K562 (cell line): ENCODE data around the gene S100A8. TPM values are rescaled to one million over a fixed set of nuclear protein-coding genes. Genes with fewer than 3 reads are reported as not detected.

Experiments
- ARHGAP35 ChIP-seq: fragments of 450-650 bp; IDR thresholded peaks from 2 replicates; pipeline ENCODE4 v1.6.1; 2018; ENCODE audit not compliant: partially characterized antibody
- CHD4 ChIP-seq: fragments of 200-600 bp; sonication (generic); IDR thresholded peaks from 3 replicates; pipeline ENCODE4 v1.6.1; 2012; ENCODE audit warnings: low read depth, mild to moderate bottlenecking, mixed read lengths, low read length, inconsistent platforms; ENCODE audit not compliant: insufficient read depth, insufficient replicate concordance, poor library complexity, severe bottlenecking
- HDAC3 ChIP-seq: fragments of 450-650 bp; IDR thresholded peaks from 2 replicates; pipeline ENCODE4 v1.6.1; 2018; ENCODE audit warnings: borderline replicate concordance, mild to moderate bottlenecking, moderate library complexity; ENCODE audit not compliant: partially characterized antibody
- IFI16 ChIP-seq: fragments of 250-450 bp; sonication (Bioruptor Pico); IDR thresholded peaks from 2 replicates; pipeline ENCODE4 v2.1.2; 2022; ENCODE audit warnings: mild to moderate bottlenecking, inconsistent platforms
- L3MBTL2 ChIP-seq: fragments of 450-650 bp; IDR thresholded peaks from 2 replicates; pipeline ENCODE4 v1.6.1; 2016; ENCODE audit warnings: mild to moderate bottlenecking, moderate library complexity
- MAFG ChIP-seq: fragments of 450-650 bp; conservative IDR thresholded peaks from 2 replicates; pipeline ENCODE4 v1.6.1; 2016; ENCODE audit warnings: missing genetic modification characterization, missing compliant biosample characterization
- MTF1 ChIP-seq: fragments of 250-450 bp; sonication (Bioruptor Pico); IDR thresholded peaks from 2 replicates; pipeline ENCODE4 v1.9.0; 2021; ENCODE audit warnings: moderate library complexity, mild to moderate bottlenecking, inconsistent platforms, borderline replicate concordance
- PTTG1 ChIP-seq: fragments of 450-650 bp; IDR thresholded peaks from 2 replicates; pipeline ENCODE4 v1.6.1; 2016; ENCODE audit warnings: low read depth, mild to moderate bottlenecking, missing genetic modification characterization, missing compliant biosample characterization
- SIN3B ChIP-seq: fragments of 450-650 bp; IDR thresholded peaks from 2 replicates; pipeline ENCODE4 v1.6.1; 2017; ENCODE audit warnings: low read depth, mild to moderate bottlenecking, moderate library complexity
- TAF1 ChIP-seq: IDR thresholded peaks from 2 replicates; pipeline ENCODE4 v1.6.1; 2011; ENCODE audit warnings: mild to moderate bottlenecking, low read length, moderate library complexity; ENCODE audit not compliant: insufficient read depth, control insufficient read depth, severe bottlenecking; ENCODE audit errors: extremely low read depth
- XRCC4 ChIP-seq: IDR thresholded peaks from one replicate; pipeline ENCODE4 v1.6.1; 2011; ENCODE audit not compliant: insufficient read depth, insufficient read length; ENCODE audit errors: extremely low read depth
- ZNF143 ChIP-seq: sonication (generic); formaldehyde crosslinking; IDR thresholded peaks from 2 replicates; pipeline ENCODE4 v1.9.0; 2022; ENCODE audit warnings: mild to moderate bottlenecking, missing genetic modification reagents
- ZNF354B ChIP-seq: fragments of 250-450 bp; sonication (Bioruptor Pico); IDR thresholded peaks from 2 replicates; pipeline ENCODE4 v1.4.0; 2020
- ZNF699 ChIP-seq: fragments of 250-450 bp; sonication (Bioruptor Pico); IDR thresholded peaks from 2 replicates; pipeline ENCODE4 v1.8.0; 2021; ENCODE audit warnings: mild to moderate bottlenecking, moderate library complexity; ENCODE audit not compliant: insufficient replicate concordance
- ZNF778 ChIP-seq: fragments of 450-650 bp; formaldehyde crosslinking; IDR thresholded peaks from 2 replicates; pipeline ENCODE4 v1.4.0; 2020; ENCODE audit warnings: mild to moderate bottlenecking, moderate library complexity
- polyA plus RNA-seq, 8 experiments: library from polyadenylated mRNA; depleted of rRNA in 4 of 8; stranded (reverse) in 5 of 8; unstranded in 3 of 8; fragments of >200 nt; fragmentation: Nextera tagmentation in 2 of 8; fragmentation: Illumina TruSeq in 1 of 8; extraction: Ambion mirVana in 2 of 8; extraction: Trizol in 1 of 8; gene quantifications; 2 replicates each; pipeline versions ENCODE4 v1.2.1 to v1.2.3, GENCODE V29; 2011 to 2014; ENCODE audit warnings: inconsistent platforms in 1 of 8, missing spikeins in 1 of 8
- total RNA-seq, 7 experiments: library from RNA; depleted of rRNA in 6 of 7; stranded (reverse); fragments of >200 nt in 6 of 7; fragmentation: Illumina TruSeq in 2 of 7; extraction: Trizol in 2 of 7; gene quantifications; 2 replicates each; pipeline versions ENCODE4 v1.2.1 to v1.2.3, GENCODE V29; 2011 to 2021; ENCODE audit warnings: low replicate concordance in 1 of 7
- TF ChIP-seq, protein P1 (sequence below): fragments of 450-650 bp; IDR thresholded peaks from 2 replicates; pipeline ENCODE4 v1.7.1; 2018; ENCODE audit warnings: mild to moderate bottlenecking, low read depth; ENCODE audit not compliant: partially characterized antibody
- TF ChIP-seq, protein P2 (sequence below): fragments of 250-450 bp; sonication (Bioruptor Pico); IDR thresholded peaks from 2 replicates; pipeline ENCODE4 v1.8.0; 2021; ENCODE audit warnings: mild to moderate bottlenecking, moderate library complexity
- TF ChIP-seq, protein P3 (sequence below): fragments of 450-650 bp; conservative IDR thresholded peaks from 2 replicates; pipeline ENCODE4 v1.6.1; 2016; ENCODE audit warnings: missing genetic modification characterization, low read depth, mild to moderate bottlenecking, missing compliant biosample characterization, moderate library complexity
- TF ChIP-seq, protein P4 (sequence below), 3 experiments: IDR thresholded peaks in 2 of 3; conservative IDR thresholded peaks in 1 of 3; 2 replicates each; pipeline ENCODE4 v1.5.1; 2011 to 2012; ENCODE audit warnings: low read length in 3 of 3, mild to moderate bottlenecking in 3 of 3, control low read depth in 2 of 3, improper control_type of control experiment in 1 of 3, inconsistent platforms in 1 of 3, low read depth in 1 of 3, mixed read lengths in 1 of 3, moderate library complexity in 1 of 3; ENCODE audit not compliant: insufficient read depth in 2 of 3

Gene S100A8
- total and polyA plus RNA-seq, 9 of the 15 experiments (the other 6 are each of a cell fraction or from before 2014, with no cell fraction given), result 0.15 to 0.60 TPM; not detected in 7

DNA sequence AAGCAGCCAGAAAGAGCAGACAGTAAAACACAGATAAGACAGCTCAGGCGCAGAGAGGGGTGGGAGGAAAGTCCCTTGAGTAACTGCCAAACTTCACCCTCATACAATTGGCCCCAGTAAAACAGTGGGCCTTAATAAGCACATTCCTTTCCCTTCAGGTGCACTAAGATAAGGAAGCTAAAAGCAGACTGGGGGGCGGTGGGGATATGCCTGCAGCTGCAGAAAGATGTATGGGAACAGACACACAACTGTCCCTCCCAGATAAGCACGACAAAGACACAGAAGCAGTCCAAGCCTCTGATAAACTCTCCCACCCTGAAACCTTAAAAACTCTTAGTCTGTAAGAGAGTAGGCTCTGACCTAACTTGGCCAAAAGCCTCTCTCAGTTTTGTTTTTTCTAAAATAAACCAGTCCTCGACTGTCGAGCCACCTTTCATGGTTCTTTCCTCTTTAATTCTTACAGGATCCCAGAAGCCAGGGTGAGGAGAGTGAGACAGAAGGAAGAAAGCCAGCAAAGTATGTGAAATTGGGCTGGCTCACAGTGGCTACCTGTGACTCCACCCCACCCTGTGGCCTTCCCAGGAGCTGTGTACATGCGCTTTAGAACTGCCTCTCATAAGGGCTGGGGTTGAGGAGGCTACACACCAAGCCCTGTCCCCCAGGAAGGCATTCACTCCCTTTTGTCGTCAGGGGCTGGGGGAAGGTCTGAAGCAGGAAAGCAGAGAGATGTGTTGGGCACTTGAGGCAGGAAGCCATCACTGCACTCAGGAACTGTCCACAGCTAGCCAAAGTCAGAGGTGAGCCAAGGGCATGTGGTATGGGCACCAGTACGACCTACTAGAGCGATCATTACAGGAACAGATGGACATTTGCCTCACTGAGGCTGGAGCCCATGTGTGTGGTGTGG lies 46.8 kb downstream of the S100A8 start (continued):
- TF ChIP-seq PTTG1 (tag) (peak; percentile 64; the same call in 1 of the 2 replicates), SIN3B (no peak), ZNF699 (no peak), ZNF354B (CRISPR knock-in tag) (peak; percentile 67; the same call in 1 of the 2 replicates), CHD4 (no peak), MAFG (peak; percentile 92), IFI16 (CRISPR knock-in tag) (no peak), MTF1 (CRISPR knock-in tag) (no peak), HDAC3 (peak; percentile 100), ARHGAP35 (no peak), ZNF143 (CRISPR knock-in tag) (no peak), L3MBTL2 (no peak; the same call in 1 of the 2 replicates), XRCC4 (no peak), TAF1 (no peak), ZNF778 (CRISPR knock-in tag) (no peak)
- TF ChIP-seq, protein P1, sequence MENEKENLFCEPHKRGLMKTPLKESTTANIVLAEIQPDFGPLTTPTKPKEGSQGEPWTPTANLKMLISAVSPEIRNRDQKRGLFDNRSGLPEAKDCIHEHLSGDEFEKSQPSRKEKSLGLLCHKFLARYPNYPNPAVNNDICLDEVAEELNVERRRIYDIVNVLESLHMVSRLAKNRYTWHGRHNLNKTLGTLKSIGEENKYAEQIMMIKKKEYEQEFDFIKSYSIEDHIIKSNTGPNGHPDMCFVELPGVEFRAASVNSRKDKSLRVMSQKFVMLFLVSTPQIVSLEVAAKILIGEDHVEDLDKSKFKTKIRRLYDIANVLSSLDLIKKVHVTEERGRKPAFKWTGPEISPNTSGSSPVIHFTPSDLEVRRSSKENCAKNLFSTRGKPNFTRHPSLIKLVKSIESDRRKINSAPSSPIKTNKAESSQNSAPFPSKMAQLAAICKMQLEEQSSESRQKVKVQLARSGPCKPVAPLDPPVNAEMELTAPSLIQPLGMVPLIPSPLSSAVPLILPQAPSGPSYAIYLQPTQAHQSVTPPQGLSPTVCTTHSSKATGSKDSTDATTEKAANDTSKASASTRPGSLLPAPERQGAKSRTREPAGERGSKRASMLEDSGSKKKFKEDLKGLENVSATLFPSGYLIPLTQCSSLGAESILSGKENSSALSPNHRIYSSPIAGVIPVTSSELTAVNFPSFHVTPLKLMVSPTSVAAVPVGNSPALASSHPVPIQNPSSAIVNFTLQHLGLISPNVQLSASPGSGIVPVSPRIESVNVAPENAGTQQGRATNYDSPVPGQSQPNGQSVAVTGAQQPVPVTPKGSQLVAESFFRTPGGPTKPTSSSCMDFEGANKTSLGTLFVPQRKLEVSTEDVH, result peak; percentile 62
- TF ChIP-seq, protein P2, sequence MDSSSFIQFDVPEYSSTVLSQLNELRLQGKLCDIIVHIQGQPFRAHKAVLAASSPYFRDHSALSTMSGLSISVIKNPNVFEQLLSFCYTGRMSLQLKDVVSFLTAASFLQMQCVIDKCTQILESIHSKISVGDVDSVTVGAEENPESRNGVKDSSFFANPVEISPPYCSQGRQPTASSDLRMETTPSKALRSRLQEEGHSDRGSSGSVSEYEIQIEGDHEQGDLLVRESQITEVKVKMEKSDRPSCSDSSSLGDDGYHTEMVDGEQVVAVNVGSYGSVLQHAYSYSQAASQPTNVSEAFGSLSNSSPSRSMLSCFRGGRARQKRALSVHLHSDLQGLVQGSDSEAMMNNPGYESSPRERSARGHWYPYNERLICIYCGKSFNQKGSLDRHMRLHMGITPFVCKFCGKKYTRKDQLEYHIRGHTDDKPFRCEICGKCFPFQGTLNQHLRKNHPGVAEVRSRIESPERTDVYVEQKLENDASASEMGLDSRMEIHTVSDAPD (CRISPR knock-in tag), result no peak
- TF ChIP-seq, protein P3, sequence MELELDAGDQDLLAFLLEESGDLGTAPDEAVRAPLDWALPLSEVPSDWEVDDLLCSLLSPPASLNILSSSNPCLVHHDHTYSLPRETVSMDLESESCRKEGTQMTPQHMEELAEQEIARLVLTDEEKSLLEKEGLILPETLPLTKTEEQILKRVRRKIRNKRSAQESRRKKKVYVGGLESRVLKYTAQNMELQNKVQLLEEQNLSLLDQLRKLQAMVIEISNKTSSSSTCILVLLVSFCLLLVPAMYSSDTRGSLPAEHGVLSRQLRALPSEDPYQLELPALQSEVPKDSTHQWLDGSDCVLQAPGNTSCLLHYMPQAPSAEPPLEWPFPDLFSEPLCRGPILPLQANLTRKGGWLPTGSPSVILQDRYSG (tag), result peak; percentile 95
- TF ChIP-seq, protein P4, sequence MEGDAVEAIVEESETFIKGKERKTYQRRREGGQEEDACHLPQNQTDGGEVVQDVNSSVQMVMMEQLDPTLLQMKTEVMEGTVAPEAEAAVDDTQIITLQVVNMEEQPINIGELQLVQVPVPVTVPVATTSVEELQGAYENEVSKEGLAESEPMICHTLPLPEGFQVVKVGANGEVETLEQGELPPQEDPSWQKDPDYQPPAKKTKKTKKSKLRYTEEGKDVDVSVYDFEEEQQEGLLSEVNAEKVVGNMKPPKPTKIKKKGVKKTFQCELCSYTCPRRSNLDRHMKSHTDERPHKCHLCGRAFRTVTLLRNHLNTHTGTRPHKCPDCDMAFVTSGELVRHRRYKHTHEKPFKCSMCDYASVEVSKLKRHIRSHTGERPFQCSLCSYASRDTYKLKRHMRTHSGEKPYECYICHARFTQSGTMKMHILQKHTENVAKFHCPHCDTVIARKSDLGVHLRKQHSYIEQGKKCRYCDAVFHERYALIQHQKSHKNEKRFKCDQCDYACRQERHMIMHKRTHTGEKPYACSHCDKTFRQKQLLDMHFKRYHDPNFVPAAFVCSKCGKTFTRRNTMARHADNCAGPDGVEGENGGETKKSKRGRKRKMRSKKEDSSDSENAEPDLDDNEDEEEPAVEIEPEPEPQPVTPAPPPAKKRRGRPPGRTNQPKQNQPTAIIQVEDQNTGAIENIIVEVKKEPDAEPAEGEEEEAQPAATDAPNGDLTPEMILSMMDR (IDR thresholded peaks at IDR 0.05 in 2 of 3, conservative IDR thresholded peaks at IDR 0.05 in 1 of 3; ENCODE audit: insufficient read depth in 2 of 3, low read depth in 1 of 3, low read length in 3 of 3), result no peak; a peak in 1 of 6 replicates
